Measurements from ENCODE around the gene MAP1LC3A. TPM values are rescaled to one million over a fixed set of nuclear protein-coding genes. Genes with fewer than 3 reads are reported as not detected.

Gene MAP1LC3A
- total and polyA plus RNA-seq, 8 donors, result 11.7 to 98.4 (median 50.4) TPM

- Histone ChIP-seq H3K9me3 (no peaks in the 10 kb centered on the region), H3K4me1 (peaks cover 0 to 31% (median 12%) of the 10 kb centered on the region in 4 donors), H3K4me3 (no peak overlapping the region), H3K27ac (no peak overlapping the region), H3K27me3 (no peaks in the 10 kb centered on the region), H3K36me3 (peaks cover 46 to 97% (median 93%) of the 10 kb centered on the region in 4 donors)
- WGBS, 5 donors, result 90 to 97% (median 94%) methylated on average over 15 of the region's 15 CpGs
- DNase-seq, result no peak
- TF ChIP-seq EP300 (IDR thresholded peaks at IDR 0.05) (no peak), POLR2AphosphoS5 (IDR thresholded peaks at IDR 0.05) (no peak), POLR2A (IDR thresholded peaks at IDR 0.05) (no peak)
- TF ChIP-seq, protein P1, sequence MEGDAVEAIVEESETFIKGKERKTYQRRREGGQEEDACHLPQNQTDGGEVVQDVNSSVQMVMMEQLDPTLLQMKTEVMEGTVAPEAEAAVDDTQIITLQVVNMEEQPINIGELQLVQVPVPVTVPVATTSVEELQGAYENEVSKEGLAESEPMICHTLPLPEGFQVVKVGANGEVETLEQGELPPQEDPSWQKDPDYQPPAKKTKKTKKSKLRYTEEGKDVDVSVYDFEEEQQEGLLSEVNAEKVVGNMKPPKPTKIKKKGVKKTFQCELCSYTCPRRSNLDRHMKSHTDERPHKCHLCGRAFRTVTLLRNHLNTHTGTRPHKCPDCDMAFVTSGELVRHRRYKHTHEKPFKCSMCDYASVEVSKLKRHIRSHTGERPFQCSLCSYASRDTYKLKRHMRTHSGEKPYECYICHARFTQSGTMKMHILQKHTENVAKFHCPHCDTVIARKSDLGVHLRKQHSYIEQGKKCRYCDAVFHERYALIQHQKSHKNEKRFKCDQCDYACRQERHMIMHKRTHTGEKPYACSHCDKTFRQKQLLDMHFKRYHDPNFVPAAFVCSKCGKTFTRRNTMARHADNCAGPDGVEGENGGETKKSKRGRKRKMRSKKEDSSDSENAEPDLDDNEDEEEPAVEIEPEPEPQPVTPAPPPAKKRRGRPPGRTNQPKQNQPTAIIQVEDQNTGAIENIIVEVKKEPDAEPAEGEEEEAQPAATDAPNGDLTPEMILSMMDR (IDR thresholded peaks at IDR 0.05), result no peak
- intact Hi-C loops (cut with DNase I; ENCODE audit: low total_unique reads), result no loop called here
These were observed 23.1 kb upstream of the MAP1LC3A start for GRCh38 chr20:34535301-34535840.

DNA sequence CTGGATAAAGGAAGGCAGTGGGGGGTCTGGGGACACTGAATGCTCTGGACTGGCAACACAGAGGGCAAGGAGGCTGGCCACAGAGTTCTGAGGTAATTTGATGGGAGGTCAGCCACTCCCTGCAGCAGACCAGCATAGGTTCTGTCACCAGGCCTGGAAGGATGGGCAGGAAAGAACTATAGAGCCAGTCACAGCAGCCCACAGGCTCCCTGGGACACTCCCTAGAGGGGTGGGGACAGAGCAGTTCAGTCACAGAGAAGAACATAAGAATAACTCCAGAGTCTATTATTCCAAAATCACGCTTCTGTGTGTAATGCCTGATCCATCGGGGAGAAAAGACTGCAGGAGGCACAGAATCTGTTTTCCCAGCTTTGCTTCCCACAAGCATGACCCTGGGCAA, 22.7 kb upstream of the MAP1LC3A start:
- DNase-seq, result no peak
- Histone ChIP-seq H3K27ac (no peak overlapping the region), H3K9me3 (no peaks in the 10 kb centered on the region), H3K27me3 (no peaks in the 10 kb centered on the region), H3K36me3 (peaks cover 50 to 97% (median 93%) of the 10 kb centered on the region in 4 donors), H3K4me3 (no peak overlapping the region), H3K4me1 (peaks cover 0 to 26% (median 9%) of the 10 kb centered on the region in 4 donors)
- 90 to 98% (median 92%) methylated on average over 2 of the region's 2 CpGs for WGBS, 5 donors
- intact Hi-C loops (cut with DNase I; ENCODE audit: low total_unique reads), result no loop called here
- no peak for TF ChIP-seq POLR2A (IDR thresholded peaks at IDR 0.05)

DNA sequence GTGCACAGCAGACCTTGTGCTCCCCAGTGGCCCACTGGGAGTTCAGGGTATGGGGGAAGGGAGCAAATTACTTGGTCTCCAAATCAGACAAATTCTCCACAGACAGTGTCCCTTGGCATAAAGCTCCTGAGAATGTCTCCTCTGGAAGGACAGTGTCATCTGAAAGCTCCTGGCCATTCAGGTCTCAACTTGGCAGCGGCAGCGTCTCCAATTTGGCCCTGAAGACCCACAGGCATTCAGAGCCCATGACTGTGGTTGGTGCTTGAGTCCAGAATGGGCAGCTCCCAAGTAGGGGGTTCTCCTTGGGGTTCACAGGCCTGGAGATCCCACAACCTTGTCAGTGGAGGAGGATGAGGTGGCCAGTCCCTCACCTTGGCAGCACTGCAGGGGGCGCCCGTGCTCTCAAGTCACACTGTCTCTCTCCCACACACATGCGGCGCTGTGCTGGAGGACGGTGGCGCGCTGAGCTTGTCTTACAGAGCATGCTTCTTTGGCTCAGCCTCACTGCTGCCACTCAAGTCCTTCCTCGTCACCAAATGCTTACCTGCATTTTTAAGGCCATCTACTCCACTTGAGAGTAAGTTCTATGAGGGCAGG, 21.6 kb upstream of the MAP1LC3A start:
- H3K4me3 ChIP-seq, result no peak overlapping the region
- WGBS, 5 donors, result 66 to 74% (median 69%) methylated on average over 8 to 10 of the region's 10 CpGs
- TF ChIP-seq POLR2AphosphoS5 (IDR thresholded peaks at IDR 0.05) (no peak), POLR2A (IDR thresholded peaks at IDR 0.05) (no peak), EP300 (IDR thresholded peaks at IDR 0.05) (no peak)
- TF ChIP-seq, protein P1 (IDR thresholded peaks at IDR 0.05), result peak in 5 of 7 experiments; percentile 10 to 35 (median 26)

DNA sequence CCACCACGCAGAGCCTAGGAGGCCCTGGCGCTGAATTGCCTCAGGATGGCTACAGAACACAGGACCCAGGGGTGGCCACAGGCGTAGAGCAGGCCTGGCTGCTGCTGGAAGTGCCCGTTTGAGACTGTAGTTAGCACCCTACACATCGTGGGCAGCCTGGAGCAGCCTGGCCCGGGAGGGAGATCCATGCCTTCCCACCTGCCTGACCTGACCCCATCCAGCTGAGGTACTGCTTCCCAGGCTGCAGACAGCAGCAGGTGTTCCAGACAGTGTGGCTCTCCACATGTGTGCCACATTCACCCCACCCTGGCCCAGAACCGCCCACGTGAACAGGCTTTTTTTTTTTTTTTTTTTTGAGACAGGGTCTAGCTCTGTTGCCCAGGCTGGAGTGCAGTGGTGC, 20.9 kb upstream of the MAP1LC3A start:
- peaks cover 56 to 100% (median 93%) of the 10 kb centered on the region in 4 donors for H3K36me3 ChIP-seq
- no peak overlapping the region for H3K4me3 ChIP-seq
- H3K9me3 ChIP-seq, result no peaks in the 10 kb centered on the region
- WGBS, 5 donors, result 80 to 90% (median 82%) methylated on average over 8 of the region's 8 CpGs
- H3K4me1 ChIP-seq, result peaks cover 0 to 13% (median 2%) of the 10 kb centered on the region in 4 donors
- intact Hi-C loops (cut with DNase I; ENCODE audit: low total_unique reads), result no loop called here
- no peak for DNase-seq
- TF ChIP-seq, protein P1 (IDR thresholded peaks at IDR 0.05), result no peak
- no peak for TF ChIP-seq EP300 (IDR thresholded peaks at IDR 0.05)
- TF ChIP-seq POLR2AphosphoS5 (IDR thresholded peaks at IDR 0.05), result no peak
- TF ChIP-seq POLR2A (IDR thresholded peaks at IDR 0.05), result no peak
- no peaks in the 10 kb centered on the region for H3K27me3 ChIP-seq
- H3K27ac ChIP-seq, result no peak overlapping the region

More for the DNA sequence above, 21.6 kb upstream of the MAP1LC3A start:
- Histone ChIP-seq H3K36me3 (peaks cover 58 to 100% (median 93%) of the 10 kb centered on the region in 4 donors), H3K27ac (no peak overlapping the region), H3K27me3 (no peaks in the 10 kb centered on the region), H3K9me3 (no peaks in the 10 kb centered on the region), H3K4me1 (peaks cover 0 to 17% (median 4%) of the 10 kb centered on the region in 4 donors)
- peak; percentile 66 to 73 for DNase-seq
- intact Hi-C loops (cut with DNase I; ENCODE audit: low total_unique reads), result no loop called here

DNA sequence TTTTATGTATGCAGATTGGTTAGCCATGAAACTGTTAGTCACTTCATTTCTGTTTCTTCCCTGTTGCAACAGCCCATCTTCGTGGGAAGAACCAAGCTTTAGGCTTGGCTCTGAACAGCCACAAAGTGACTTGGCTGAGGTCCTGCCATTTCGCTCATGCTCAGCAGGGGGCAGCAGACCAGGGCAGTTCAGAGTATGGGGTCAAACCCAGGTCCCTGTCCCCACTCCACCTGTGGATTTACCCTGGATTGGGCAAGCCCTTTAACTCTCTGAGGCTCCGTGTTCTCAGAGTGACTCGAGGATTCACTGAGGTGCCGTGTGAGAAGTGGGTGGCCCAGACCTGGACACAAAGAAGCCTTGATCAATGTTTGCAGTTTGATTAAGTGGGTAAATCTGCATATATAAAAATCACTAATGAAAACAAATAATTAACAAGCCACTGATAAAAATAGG, 19.8 kb upstream of the MAP1LC3A start:
- DNase-seq, result peak; percentile 60 to 61
- H3K4me1 ChIP-seq, result peaks cover 0 to 9% (median 2%) of the 10 kb centered on the region in 4 donors
- H3K4me3 ChIP-seq, result no peak overlapping the region
- no peaks in the 10 kb centered on the region for H3K9me3 ChIP-seq
- intact Hi-C loops (cut with DNase I; ENCODE audit: low total_unique reads), result no loop called here
- WGBS, 5 donors, result 22 to 43% (median 35%) methylated on average over 5 of the region's 5 CpGs
- no peaks in the 10 kb centered on the region for H3K27me3 ChIP-seq
- peaks cover 49 to 91% (median 83%) of the 10 kb centered on the region in 4 donors for H3K36me3 ChIP-seq
- TF ChIP-seq POLR2A (IDR thresholded peaks at IDR 0.05) (no peak), POLR2AphosphoS5 (IDR thresholded peaks at IDR 0.05) (no peak), EP300 (IDR thresholded peaks at IDR 0.05) (no peak)
- TF ChIP-seq, protein P1 (IDR thresholded peaks at IDR 0.05), result peak in 5 of 7 experiments; percentile 44 to 86 (median 76)
- peak overlapping the region in 1 of 5 donors; percentile 16 for H3K27ac ChIP-seq

All from stomach (tissue), 9 donors.